ENCODE results near the gene PLP1.

PLP1 gene

DNA sequence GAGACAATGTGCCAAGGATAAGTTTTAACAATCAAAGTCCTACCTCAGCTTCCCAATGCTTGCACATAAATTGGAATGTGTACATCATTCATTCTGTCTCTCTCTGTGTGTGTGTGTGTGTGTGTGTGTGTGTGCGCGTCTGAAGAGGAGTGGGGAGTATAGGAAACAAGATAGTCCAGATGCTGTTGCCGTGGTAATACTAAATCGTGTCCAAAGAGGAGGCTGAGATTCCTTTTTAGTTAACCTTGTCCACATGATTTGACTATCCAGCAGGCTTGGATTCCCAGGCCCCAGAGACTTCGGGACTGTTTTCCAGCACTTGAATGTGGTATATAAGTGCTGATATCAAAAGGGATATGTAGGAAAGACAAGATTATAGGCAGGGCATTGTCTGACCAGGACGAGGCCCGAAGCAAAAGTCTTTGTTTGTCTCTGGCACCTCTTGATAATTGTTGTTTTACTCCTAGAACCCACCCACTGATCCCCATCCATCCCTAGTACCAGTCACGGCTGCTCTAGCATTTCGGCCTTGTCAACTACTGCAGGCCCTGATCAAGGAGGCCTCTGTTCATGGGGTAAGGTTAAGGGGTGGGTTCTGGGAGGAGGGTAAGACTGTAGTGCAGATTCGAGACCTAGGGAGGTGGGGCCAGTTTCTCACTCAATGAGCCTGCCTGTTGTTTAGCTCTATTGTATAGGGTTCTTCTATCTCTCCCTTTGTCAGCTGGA lies 3.9 kb downstream of the PLP1 start:
- Histone ChIP-seq H3K36me3 (ENCODE audit: control insufficient read depth in 2 of 2, insufficient read depth in 2 of 2, low read length in 2 of 2) (no peaks in the 10 kb centered on the region), H3K9ac (ENCODE audit: low read depth in 1 of 2, low read length in 2 of 2) (no peak overlapping the region), H3K4me3 (ENCODE audit: low read length in 2 of 2) (no peak overlapping the region), H3K27me3 (ENCODE audit: control insufficient read depth in 2 of 2, insufficient read depth in 2 of 2, low read length in 2 of 2) (peaks cover 2 to 3% of the 10 kb centered on the region in 2 donors), H3K4me1 (ENCODE audit: control insufficient read depth in 2 of 2, insufficient read depth in 2 of 2, low read length in 2 of 2) (no peaks in the 10 kb centered on the region), H3K27ac (ENCODE audit: low read depth in 2 of 2, low read length in 2 of 2) (no peak overlapping the region), H3K9me3 (ENCODE audit: control insufficient read depth in 2 of 2, low read length in 2 of 2) (no peaks in the 10 kb centered on the region)

DNA sequence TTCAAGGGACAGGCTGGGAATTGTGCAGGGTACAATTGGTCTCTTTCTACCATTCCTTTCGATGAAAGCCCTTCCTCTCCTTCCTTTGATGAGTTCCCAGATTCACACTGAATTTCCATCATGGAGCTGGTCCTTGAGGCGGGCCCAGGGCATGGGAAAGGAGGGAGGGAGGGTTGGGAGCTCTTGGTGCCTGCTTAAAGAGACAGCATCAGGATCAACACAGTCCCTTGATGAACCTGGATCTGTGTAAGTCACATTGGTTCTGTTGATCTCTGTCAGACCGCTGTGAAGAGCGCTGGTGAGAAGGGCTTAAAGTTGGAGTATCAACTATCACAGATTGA lies 4.4 kb downstream of the PLP1 start:
- H3K4me3 ChIP-seq (ENCODE audit: low read length in 2 of 2), result no peak overlapping the region
- no peaks in the 10 kb centered on the region for H3K4me1 ChIP-seq (ENCODE audit: control insufficient read depth in 2 of 2, insufficient read depth in 2 of 2, low read length in 2 of 2)
- H3K27me3 ChIP-seq (ENCODE audit: control insufficient read depth in 2 of 2, insufficient read depth in 2 of 2, low read length in 2 of 2), result peaks cover 2 to 3% of the 10 kb centered on the region in 2 donors
- no peaks in the 10 kb centered on the region for H3K36me3 ChIP-seq (ENCODE audit: control insufficient read depth in 2 of 2, insufficient read depth in 2 of 2, low read length in 2 of 2)
- no peak overlapping the region for H3K9ac ChIP-seq (ENCODE audit: low read depth in 1 of 2, low read length in 2 of 2)
- no peaks in the 10 kb centered on the region for H3K9me3 ChIP-seq (ENCODE audit: control insufficient read depth in 2 of 2, low read length in 2 of 2)
- no peak overlapping the region for H3K27ac ChIP-seq (ENCODE audit: low read depth in 2 of 2, low read length in 2 of 2)

GRCh38 chrX:103781706-103782105 lies 5.1 kb downstream of the PLP1 start:
- Histone ChIP-seq H3K27ac (ENCODE audit: low read depth in 2 of 2, low read length in 2 of 2) (no peak overlapping the region), H3K9ac (ENCODE audit: low read depth in 1 of 2, low read length in 2 of 2) (no peak overlapping the region), H3K27me3 (ENCODE audit: control insufficient read depth in 2 of 2, insufficient read depth in 2 of 2, low read length in 2 of 2) (peaks cover 2 to 3% of the 10 kb centered on the region in 2 donors), H3K4me1 (ENCODE audit: control insufficient read depth in 2 of 2, insufficient read depth in 2 of 2, low read length in 2 of 2) (no peaks in the 10 kb centered on the region), H3K4me3 (ENCODE audit: low read length in 2 of 2) (no peak overlapping the region), H3K36me3 (ENCODE audit: control insufficient read depth in 2 of 2, insufficient read depth in 2 of 2, low read length in 2 of 2) (no peaks in the 10 kb centered on the region), H3K9me3 (ENCODE audit: control insufficient read depth in 2 of 2, low read length in 2 of 2) (no peaks in the 10 kb centered on the region)

DNA sequence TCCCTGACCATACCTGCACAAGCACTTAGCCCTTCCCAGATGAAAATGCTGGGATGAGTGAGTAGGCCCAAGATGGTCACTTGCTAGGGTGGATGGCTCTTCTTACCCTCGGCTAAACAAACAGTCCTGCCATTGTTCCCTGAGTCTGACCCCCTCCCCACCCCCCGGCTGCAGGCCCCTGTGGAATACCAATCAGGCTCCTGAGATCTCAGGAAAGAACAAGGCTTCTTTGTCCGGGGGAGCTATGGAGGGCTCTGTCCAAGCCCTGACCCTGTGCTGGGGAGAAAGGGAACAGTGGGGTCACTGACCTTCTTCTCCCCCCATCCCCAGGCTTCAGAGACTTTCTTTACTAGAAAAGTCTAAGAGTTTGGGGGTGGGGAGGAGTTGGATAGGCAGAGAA lies 6.0 kb downstream of the PLP1 start:
- no peak overlapping the region for H3K27ac ChIP-seq (ENCODE audit: low read depth in 2 of 2, low read length in 2 of 2)
- H3K4me3 ChIP-seq (ENCODE audit: low read length in 2 of 2), result no peak overlapping the region
- H3K27me3 ChIP-seq (ENCODE audit: control insufficient read depth in 2 of 2, insufficient read depth in 2 of 2, low read length in 2 of 2), result no peaks in the 10 kb centered on the region
- no peaks in the 10 kb centered on the region for H3K36me3 ChIP-seq (ENCODE audit: control insufficient read depth in 2 of 2, insufficient read depth in 2 of 2, low read length in 2 of 2)
- H3K9me3 ChIP-seq (ENCODE audit: control insufficient read depth in 2 of 2, low read length in 2 of 2), result no peaks in the 10 kb centered on the region
- H3K9ac ChIP-seq (ENCODE audit: low read depth in 1 of 2, low read length in 2 of 2), result no peak overlapping the region
- no peaks in the 10 kb centered on the region for H3K4me1 ChIP-seq (ENCODE audit: control insufficient read depth in 2 of 2, insufficient read depth in 2 of 2, low read length in 2 of 2)

- H3K9me3 ChIP-seq (ENCODE audit: control insufficient read depth in 2 of 2, low read length in 2 of 2), result no peaks in the 10 kb centered on the region
- no peaks in the 10 kb centered on the region for H3K4me1 ChIP-seq (ENCODE audit: control insufficient read depth in 2 of 2, insufficient read depth in 2 of 2, low read length in 2 of 2)
- H3K27me3 ChIP-seq (ENCODE audit: control insufficient read depth in 2 of 2, insufficient read depth in 2 of 2, low read length in 2 of 2), result no peaks in the 10 kb centered on the region
- no peaks in the 10 kb centered on the region for H3K36me3 ChIP-seq (ENCODE audit: control insufficient read depth in 2 of 2, insufficient read depth in 2 of 2, low read length in 2 of 2)
- no peak overlapping the region for H3K9ac ChIP-seq (ENCODE audit: low read depth in 1 of 2, low read length in 2 of 2)
- H3K27ac ChIP-seq (ENCODE audit: low read depth in 2 of 2, low read length in 2 of 2), result no peak overlapping the region
- H3K4me3 ChIP-seq (ENCODE audit: low read length in 2 of 2), result no peak overlapping the region
Measured at GRCh38 chrX:103783196-103783595, 6.6 kb downstream of the PLP1 start.

DNA sequence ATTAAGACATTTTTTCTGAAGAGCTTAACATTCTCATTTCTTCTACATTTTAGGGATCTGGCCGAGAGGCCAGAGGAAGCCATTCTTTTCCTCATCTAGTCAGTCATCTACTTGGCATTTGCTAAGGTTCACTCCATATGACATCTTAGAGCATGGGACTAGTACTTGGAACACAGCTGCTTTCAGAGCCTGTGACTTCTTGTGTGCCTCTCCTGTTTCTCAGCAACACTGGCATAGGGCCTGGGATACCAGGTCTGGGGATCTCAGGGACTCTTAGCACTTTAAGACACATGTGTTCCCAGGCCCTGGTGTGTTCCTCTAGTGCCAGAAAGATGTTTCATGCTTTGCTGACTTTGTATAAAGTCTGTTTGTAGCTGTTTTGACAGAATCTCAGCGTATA lies 7.3 kb downstream of the PLP1 start:
- Histone ChIP-seq H3K9ac (ENCODE audit: low read depth in 1 of 2, low read length in 2 of 2) (no peak overlapping the region), H3K27me3 (ENCODE audit: control insufficient read depth in 2 of 2, insufficient read depth in 2 of 2, low read length in 2 of 2) (peaks cover 0 to 3% of the 10 kb centered on the region in 2 donors), H3K4me3 (ENCODE audit: low read length in 2 of 2) (no peak overlapping the region), H3K9me3 (ENCODE audit: control insufficient read depth in 2 of 2, low read length in 2 of 2) (no peaks in the 10 kb centered on the region), H3K4me1 (ENCODE audit: control insufficient read depth in 2 of 2, insufficient read depth in 2 of 2, low read length in 2 of 2) (no peaks in the 10 kb centered on the region), H3K36me3 (ENCODE audit: control insufficient read depth in 2 of 2, insufficient read depth in 2 of 2, low read length in 2 of 2) (no peaks in the 10 kb centered on the region), H3K27ac (ENCODE audit: low read depth in 2 of 2, low read length in 2 of 2) (no peak overlapping the region)

GRCh38 chrX:103789004-103789403 lies 12.4 kb downstream of the PLP1 start:
- no peaks in the 10 kb centered on the region for H3K4me1 ChIP-seq (ENCODE audit: control insufficient read depth in 2 of 2, insufficient read depth in 2 of 2, low read length in 2 of 2)
- no peaks in the 10 kb centered on the region for H3K9me3 ChIP-seq (ENCODE audit: control insufficient read depth in 2 of 2, low read length in 2 of 2)
- H3K27me3 ChIP-seq (ENCODE audit: control insufficient read depth in 2 of 2, insufficient read depth in 2 of 2, low read length in 2 of 2), result peaks cover 3 to 4% of the 10 kb centered on the region in 2 donors
- no peaks in the 10 kb centered on the region for H3K36me3 ChIP-seq (ENCODE audit: control insufficient read depth in 2 of 2, insufficient read depth in 2 of 2, low read length in 2 of 2)
- H3K27ac ChIP-seq (ENCODE audit: low read depth in 2 of 2, low read length in 2 of 2), result no peak overlapping the region
- H3K9ac ChIP-seq (ENCODE audit: low read depth in 1 of 2, low read length in 2 of 2), result no peak overlapping the region
- no peak overlapping the region for H3K4me3 ChIP-seq (ENCODE audit: low read length in 2 of 2)

GRCh38 chrX:103791228-103791627 lies 14.6 kb downstream of the PLP1 start:
- H3K36me3 ChIP-seq (ENCODE audit: control insufficient read depth in 2 of 2, insufficient read depth in 2 of 2, low read length in 2 of 2), result no peaks in the 10 kb centered on the region
- peaks cover 3 to 4% of the 10 kb centered on the region in 2 donors for H3K27me3 ChIP-seq (ENCODE audit: control insufficient read depth in 2 of 2, insufficient read depth in 2 of 2, low read length in 2 of 2)
- H3K4me1 ChIP-seq (ENCODE audit: control insufficient read depth in 2 of 2, insufficient read depth in 2 of 2, low read length in 2 of 2), result no peaks in the 10 kb centered on the region
- no peak overlapping the region for H3K9ac ChIP-seq (ENCODE audit: low read depth in 1 of 2, low read length in 2 of 2)
- H3K9me3 ChIP-seq (ENCODE audit: control insufficient read depth in 2 of 2, low read length in 2 of 2), result no peaks in the 10 kb centered on the region
- no peak overlapping the region for H3K4me3 ChIP-seq (ENCODE audit: low read length in 2 of 2)
- no peak overlapping the region for H3K27ac ChIP-seq (ENCODE audit: low read depth in 2 of 2, low read length in 2 of 2)

DNA sequence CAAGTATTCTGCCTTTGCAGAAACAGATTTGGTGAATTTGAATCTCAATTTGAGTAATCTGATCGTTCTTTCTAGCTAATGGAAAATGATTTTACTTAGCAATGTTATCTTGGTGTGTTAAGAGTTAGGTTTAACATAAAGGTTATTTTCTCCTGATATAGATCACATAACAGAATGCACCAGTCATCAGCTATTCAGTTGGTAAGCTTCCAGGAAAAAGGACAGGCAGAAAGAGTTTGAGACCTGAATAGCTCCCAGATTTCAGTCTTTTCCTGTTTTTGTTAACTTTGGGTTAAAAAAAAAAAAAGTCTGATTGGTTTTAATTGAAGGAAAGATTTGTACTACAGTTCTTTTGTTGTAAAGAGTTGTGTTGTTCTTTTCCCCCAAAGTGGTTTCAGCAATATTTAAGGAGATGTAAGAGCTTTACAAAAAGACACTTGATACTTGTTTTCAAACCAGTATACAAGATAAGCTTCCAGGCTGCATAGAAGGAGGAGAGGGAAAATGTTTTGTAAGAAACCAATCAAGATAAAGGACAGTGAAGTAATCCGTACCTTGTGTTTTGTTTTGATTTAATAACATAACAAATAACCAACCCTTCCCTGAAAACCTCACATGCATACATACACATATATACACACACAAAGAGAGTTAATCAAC lies 15.3 kb downstream of the PLP1 start:
- Histone ChIP-seq H3K4me3 (ENCODE audit: low read length in 2 of 2) (no peak overlapping the region), H3K27me3 (ENCODE audit: control insufficient read depth in 2 of 2, insufficient read depth in 2 of 2, low read length in 2 of 2) (peaks cover 3 to 4% of the 10 kb centered on the region in 2 donors), H3K27ac (ENCODE audit: low read depth in 2 of 2, low read length in 2 of 2) (no peak overlapping the region)

GRCh38 chrX:103792916-103793544 lies 16.4 kb downstream of the PLP1 start:
- Histone ChIP-seq H3K4me1 (ENCODE audit: control insufficient read depth in 2 of 2, insufficient read depth in 2 of 2, low read length in 2 of 2) (no peaks in the 10 kb centered on the region), H3K4me3 (ENCODE audit: low read length in 2 of 2) (no peak overlapping the region), H3K27ac (ENCODE audit: low read depth in 2 of 2, low read length in 2 of 2) (no peak overlapping the region), H3K27me3 (ENCODE audit: control insufficient read depth in 2 of 2, insufficient read depth in 2 of 2, low read length in 2 of 2) (peaks cover 4 to 6% of the 10 kb centered on the region in 2 donors), H3K9me3 (ENCODE audit: control insufficient read depth in 2 of 2, low read length in 2 of 2) (no peaks in the 10 kb centered on the region), H3K36me3 (ENCODE audit: control insufficient read depth in 2 of 2, insufficient read depth in 2 of 2, low read length in 2 of 2) (no peaks in the 10 kb centered on the region), H3K9ac (ENCODE audit: low read depth in 1 of 2, low read length in 2 of 2) (no peak overlapping the region)

More for the DNA sequence above, 15.3 kb downstream of the PLP1 start:
- Histone ChIP-seq H3K9ac (ENCODE audit: low read depth in 1 of 2, low read length in 2 of 2) (no peak overlapping the region), H3K9me3 (ENCODE audit: control insufficient read depth in 2 of 2, low read length in 2 of 2) (no peaks in the 10 kb centered on the region), H3K4me1 (ENCODE audit: control insufficient read depth in 2 of 2, insufficient read depth in 2 of 2, low read length in 2 of 2) (no peaks in the 10 kb centered on the region), H3K36me3 (ENCODE audit: control insufficient read depth in 2 of 2, insufficient read depth in 2 of 2, low read length in 2 of 2) (no peaks in the 10 kb centered on the region)
